ENCODE results near the gene NUTM1.

NUTM1 gene

DNA sequence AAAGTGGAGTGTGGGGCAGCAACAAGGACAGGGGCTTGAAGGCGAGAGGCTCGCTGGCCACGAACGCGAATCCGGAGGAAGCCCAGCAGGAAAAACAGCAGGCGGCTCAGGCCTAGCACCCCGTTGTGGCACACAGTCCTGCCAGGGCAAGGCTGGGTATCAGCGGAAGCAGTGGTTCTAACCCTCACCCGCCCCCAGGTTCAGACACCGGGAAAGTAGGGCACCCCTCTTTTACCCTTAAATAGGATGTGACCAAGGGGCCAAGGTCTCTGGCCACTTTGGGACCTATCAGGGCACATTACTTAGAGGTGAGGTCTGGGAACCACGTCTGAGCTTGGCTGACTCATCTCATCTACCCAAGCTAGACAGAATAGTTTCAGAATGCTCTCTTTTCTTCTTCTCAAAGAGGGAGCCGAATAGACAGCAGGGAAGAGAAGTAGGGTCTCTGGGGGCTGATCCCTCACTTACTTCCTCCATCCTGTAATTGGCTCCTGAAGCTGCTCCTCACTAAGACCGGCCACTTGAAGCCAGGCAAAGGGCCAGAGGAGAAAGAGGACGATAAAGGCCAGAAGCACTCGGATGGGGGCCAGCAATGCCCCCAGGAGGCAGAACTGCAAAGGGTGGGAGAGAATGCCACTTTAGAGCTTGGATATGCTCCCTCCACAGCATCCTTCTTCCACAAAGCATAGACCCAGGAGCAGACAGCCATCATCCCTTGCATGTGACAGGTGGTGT, 22.1 kb downstream of the NUTM1 start:
- peak; percentile 62 for DNase-seq (ENCODE audit: low read depth)
- TF ChIP-seq, protein P1, sequence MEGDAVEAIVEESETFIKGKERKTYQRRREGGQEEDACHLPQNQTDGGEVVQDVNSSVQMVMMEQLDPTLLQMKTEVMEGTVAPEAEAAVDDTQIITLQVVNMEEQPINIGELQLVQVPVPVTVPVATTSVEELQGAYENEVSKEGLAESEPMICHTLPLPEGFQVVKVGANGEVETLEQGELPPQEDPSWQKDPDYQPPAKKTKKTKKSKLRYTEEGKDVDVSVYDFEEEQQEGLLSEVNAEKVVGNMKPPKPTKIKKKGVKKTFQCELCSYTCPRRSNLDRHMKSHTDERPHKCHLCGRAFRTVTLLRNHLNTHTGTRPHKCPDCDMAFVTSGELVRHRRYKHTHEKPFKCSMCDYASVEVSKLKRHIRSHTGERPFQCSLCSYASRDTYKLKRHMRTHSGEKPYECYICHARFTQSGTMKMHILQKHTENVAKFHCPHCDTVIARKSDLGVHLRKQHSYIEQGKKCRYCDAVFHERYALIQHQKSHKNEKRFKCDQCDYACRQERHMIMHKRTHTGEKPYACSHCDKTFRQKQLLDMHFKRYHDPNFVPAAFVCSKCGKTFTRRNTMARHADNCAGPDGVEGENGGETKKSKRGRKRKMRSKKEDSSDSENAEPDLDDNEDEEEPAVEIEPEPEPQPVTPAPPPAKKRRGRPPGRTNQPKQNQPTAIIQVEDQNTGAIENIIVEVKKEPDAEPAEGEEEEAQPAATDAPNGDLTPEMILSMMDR (IDR thresholded peaks at IDR 0.05; ENCODE audit: insufficient read depth, low read depth, low read length, missing control alignments): no peak
- H3K4me3 ChIP-seq (ENCODE audit: low read depth, low read length): peak overlapping the region; percentile 65

DNA sequence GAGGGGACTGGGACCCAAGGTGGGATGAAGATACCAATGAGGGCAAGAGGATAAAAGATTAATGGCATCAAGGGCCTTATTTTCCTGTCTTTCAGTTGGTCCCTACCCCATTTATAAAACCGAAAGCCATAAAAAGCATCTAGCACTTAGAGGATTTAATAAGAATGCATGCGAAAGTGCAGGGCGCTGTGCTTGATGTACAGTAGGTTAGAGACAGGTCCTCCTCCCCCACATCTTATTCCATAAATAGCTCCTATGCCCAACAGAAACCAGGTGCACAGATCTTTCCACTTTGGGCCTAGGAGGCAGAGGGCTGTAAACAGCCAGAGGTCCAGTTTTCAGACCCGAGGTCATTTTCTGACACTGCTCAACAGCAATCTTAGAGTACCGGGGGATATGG, 22.7 kb downstream of the NUTM1 start:
- H3K4me3 ChIP-seq (ENCODE audit: low read depth, low read length): peak overlapping the region; percentile 65
- TF ChIP-seq, protein P1 (IDR thresholded peaks at IDR 0.05; ENCODE audit: insufficient read depth, low read depth, low read length, missing control alignments): no peak
- DNase-seq (ENCODE audit: low read depth): peak; percentile 30

DNA sequence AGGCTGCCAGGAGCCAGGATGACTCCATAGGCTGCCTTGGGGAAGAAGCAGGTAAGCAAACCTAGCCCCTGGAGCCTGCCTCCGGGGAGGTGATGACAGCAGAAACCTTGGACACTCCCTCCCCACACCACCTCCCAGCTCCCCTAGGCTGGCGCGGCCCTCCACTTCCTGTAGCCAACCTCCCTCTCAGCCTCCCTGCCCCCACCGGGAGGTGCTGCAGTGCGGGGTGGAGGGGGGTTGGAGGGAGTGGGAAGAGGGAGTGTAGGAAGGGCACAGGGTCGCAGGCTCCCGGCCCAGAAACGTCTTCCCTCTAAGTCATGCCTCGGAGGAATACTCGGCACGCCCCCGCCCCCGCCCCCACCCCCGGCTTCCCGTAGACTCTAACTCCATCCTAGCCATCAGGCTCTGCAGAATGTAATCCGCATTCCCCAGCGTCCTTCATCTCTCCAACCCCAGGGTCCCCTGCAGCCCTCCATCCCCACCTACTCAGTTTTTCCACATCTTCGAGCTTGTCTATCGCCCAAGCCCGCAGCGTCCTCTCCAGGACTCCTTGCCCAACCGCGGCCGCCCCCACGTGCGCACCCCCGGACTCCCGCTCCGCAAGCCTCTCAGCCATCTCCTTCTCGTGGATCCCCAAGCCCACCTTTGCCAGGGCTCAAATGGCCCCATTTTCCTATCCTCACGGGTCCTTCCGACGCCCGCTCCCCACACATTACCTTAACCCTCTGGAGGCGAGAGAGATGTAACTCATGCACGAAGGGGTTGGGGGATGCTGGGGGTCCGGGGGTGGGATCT, 23.4 kb downstream of the NUTM1 start:
- DNase-seq (ENCODE audit: low read depth): peak; percentile 64
- peak overlapping the region; percentile 65 for H3K4me3 ChIP-seq (ENCODE audit: low read depth, low read length)
- TF ChIP-seq, protein P1 (IDR thresholded peaks at IDR 0.05; ENCODE audit: insufficient read depth, low read depth, low read length, missing control alignments): no peak

DNA sequence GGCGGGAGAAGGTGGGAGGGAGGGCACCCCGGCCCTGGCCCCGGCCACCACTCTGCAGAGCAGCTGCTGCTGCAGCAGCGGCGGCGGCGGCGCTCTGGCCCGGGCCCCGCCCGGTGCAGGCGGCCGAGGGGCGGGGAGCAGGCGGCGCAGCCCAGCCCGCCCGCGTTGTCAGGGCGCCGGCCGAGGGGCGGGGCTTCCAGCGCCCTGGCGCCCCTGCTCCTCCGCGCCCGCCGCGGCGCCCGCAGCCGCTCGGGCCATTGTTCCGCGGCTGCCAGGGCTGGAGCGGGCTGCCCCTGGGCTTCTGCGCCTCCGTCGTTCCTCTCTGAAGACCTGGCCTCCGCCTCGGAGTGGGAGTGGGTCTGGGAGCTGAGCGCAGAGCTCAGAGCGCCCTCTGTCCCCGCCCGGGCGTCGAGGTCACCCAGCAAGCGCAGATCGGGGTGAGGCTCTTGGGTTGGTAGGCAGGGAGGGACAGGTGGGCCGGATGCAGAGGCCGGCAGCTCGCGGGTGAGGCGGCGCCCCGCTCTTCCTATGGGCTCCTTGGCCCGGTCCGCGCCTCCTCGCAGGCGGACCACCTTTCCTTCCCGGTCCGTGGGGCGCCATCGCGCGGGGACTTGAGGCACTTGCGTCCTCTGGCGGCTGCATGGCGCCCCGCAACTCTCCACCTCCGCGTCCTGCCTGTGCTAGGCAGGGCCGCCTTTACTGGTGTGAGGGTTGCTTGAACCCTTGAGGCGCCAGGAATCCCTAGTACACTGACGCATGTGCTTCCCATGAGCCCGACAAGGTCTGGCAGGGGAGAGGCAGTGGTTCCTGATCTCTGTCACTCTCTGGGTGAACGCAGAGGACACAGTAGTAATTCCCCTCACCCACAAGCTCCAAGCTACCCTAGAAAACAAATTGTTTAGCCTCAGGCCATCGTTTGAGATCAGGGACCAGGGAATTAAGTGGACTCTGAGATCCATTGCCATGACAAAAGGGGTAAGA, 24.3 kb downstream of the NUTM1 start, which contains the start of gene LPCAT4:
Gene LPCAT4 (minus strand): TSS at position 96 of the 981 bp plus-strand sequence. CDS start 96 bp downstream, outside the sequence.
- TF ChIP-seq, protein P1 (IDR thresholded peaks at IDR 0.05; ENCODE audit: insufficient read depth, low read depth, low read length, missing control alignments): peak; percentile 95
- DNase-seq (ENCODE audit: low read depth): peak; percentile 98
- peak within 1 kb of the TSS; percentile 67 for H3K4me3 ChIP-seq (ENCODE audit: low read depth, low read length)

DNA sequence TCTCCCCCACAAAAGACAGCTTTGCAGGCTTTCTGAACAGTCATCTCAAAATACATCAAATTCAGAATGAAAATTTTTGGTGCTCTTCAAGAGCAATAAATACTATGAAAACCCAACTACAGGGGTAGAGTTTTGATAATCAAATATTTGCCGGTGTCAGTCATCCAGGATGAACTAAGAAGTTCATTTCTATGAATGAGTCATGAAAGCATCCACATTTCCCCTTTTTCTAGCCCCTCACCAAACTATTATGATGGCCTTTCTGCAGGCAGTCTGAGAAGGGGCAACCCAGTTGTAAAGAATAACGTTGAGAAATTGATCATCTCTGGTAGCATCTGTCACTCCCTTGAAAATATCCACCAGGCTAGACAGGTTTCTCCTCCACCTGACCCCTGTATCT, 27.0 kb downstream of the NUTM1 start:
- H3K4me3 ChIP-seq (ENCODE audit: low read depth, low read length): no peak overlapping the region
- TF ChIP-seq, protein P1 (IDR thresholded peaks at IDR 0.05; ENCODE audit: insufficient read depth, low read depth, low read length, missing control alignments): no peak
- peak; percentile 56 for DNase-seq (ENCODE audit: low read depth)

DNA sequence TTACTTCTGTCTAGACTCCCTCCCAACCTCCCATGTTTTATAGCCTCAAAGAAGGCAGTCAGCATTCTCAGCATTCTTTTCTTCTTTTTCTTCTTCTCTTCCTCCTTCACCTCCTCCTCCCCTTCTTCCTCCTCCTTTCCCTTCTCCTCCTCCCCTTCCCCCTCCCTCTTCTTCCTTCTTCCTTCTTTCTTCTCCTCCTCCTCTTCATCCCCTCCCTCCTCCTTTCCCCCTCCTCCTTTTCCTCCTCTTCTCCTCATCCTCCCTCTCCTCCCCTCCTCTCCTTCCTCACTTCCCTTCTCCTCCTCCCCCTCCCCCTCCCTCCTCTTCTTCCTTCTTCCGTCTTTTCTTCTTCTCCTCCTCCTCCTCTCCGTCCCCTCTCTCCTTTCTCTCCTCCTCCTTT, 27.5 kb downstream of the NUTM1 start:
- H3K4me3 ChIP-seq (ENCODE audit: low read depth, low read length): no peak overlapping the region
- TF ChIP-seq, protein P1 (IDR thresholded peaks at IDR 0.05; ENCODE audit: insufficient read depth, low read depth, low read length, missing control alignments): no peak
- DNase-seq (ENCODE audit: low read depth): no peak

Measured in GM12865 (cell line).